Smooth muscle cell of the brain vasculature (primary cell): Measurements from ENCODE around the gene CACNA1B.
"Not testable (repeated sequence)": the region's sequence is repeated elsewhere in the genome, so short reads cannot be mapped to it uniquely, and the experiment has no call there.

Experiments used
- DNase-seq: peaks from one replicate; pipeline ENCODE4 v3.0.0-alpha.2; 2012; ENCODE audit warnings: low read depth, low spot score

Gene CACNA1B

DNA sequence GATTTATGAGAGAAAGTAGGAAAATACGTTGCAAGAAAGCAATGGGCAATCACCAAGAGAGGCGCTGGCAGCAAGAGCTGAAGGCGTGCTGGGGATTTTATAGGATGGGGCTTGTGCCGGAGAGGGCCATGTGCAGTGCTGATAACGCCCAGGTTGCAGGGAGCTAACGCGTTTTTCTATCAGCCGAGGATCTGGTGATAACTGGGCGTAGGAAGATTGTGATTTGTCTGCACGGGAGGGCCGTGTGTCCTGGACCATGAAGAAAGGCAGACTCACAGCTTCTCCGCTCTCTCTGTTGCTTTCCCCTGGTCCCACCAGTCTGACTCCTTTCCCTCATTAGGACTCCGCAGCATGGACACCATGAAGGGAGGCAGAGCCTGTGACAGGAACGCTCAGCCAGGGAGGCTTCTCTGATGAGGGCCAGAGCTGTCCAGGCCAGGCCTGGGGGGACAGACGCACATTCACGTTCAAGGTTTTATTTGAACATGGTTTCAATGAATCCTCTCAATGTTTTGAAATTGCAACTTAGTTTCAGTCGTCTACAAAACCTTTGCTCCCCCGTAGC lies 11.9 kb upstream of the CACNA1B start:
- no peak for DNase-seq

DNA sequence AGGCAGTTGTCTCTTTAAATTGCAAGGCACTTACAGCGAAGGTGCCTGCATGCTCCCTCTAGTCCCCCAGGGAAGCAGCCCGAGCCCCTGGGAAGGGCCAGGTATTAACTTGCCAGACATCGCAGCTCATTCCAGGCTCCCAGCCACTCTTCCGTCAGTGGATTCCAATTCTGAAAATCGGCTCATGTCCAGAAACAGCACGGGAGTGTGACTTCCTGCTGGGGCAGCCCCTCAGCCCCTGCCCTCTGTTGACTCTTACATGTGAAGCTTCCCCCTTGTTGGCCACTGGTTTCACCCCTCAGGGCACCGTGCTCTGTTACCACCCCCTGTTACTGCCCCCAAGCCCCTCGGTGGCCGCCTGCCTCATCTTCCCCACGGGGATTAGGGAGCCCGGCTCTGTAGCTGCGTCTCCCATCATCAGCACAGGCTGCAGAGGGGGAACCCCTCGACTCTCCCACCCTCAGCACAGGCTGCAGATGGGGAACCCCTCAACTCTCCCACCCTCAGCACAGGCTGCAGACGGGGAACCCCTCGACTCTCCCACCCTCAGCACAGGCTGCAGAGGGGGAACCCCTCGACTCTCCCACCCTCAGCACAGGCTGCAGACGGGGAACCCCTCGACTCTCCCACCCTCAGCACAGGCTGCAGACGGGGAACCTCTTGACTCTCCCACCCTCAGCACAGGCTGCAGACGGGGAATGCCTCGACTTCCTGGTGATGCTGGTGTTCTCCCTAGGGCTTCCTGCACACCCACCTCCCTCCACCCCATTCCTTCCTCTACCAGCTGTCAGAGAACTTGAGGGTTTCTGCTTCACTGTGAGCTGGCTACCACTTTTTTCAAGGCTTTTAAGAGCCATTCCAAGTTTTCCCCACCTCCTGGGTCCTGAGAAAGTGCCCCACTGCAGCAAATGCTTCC lies 11.1 kb upstream of the CACNA1B start:
- DNase-seq: no peak

DNA sequence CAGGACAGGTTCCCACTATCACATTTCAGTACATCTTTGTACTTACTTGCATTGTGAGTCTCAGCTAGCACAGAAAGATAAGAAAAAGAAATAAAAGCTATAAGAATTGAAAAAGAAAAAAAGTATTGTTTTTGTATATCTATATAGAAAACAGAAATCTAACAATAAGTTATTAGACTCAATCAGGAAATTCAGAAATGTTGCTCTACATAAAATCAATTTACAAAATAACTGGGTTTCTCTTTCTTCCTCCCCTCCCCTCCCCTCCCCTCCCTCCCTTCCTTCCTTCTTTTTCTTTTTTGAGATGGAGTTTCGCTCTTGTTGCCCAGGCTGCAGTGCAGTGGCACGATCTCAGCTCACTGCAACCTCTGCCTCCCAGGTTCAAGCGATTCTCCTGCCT lies 7.2 kb upstream of the CACNA1B start:
- no peak for DNase-seq

DNA sequence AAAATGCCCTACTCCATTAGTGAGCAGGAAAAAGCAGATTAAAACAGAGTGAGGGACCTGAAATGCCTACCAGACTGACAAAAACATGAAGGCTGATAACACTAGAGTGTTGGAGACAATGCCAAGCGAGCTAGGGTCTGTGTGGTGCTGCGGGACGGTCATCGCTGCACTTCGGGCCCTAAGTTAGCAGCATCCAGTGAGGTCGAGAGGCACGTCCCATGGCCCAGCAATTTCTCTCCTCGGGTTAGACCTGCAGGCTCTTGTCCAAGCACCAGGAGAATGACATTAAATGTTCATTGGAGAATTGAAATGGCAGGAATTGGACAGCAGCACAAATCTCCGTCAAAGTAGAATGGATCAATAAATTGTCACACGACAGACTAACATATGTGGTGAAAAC lies 5.3 kb upstream of the CACNA1B start:
- no peak for DNase-seq

DNA sequence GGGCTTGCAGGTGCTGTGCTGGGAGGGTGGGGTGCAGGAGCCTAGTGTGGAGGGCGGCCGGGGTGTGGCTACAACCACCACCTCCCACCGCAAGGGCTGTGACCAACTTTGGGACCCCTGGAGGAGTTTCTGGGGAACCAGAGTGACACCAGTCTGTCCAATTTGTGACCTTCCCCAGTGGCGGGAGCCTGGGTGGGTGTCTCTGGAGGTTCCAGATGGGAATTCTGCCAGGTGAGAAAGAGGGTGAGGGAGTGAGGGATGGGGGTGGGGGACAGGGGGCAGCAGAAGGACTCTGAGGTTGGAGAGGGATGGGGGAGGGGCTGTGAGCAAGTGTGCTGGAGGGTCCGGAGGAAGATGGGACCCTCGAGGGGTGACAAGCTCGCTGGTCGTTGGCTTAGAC lies 4.2 kb upstream of the CACNA1B start:
- DNase-seq: no peak

DNA sequence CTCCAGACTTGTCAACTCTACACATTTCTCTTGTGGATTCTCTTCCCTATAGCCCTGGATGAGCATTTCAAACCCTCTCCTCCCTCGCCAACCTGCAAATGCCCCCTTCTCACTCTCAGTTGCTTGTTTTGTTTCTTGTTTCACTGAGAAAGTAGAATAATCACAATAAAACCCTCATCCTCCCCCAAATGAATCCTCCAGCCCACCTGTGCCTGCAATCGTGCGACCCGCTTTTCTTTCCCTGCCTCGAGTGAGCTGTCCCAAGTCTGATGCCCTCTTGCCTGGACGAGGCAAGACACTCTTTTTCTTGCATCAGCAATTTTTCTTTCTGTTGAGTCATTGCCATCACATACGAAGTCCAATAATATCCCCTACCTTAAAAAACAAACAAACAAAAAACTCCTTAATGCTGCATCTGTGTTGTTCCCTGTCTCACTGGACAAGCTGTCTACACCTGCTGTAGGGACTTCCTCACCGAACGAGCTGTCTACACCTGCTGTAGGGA lies 3.7 kb upstream of the CACNA1B start:
- no peak for DNase-seq

DNA sequence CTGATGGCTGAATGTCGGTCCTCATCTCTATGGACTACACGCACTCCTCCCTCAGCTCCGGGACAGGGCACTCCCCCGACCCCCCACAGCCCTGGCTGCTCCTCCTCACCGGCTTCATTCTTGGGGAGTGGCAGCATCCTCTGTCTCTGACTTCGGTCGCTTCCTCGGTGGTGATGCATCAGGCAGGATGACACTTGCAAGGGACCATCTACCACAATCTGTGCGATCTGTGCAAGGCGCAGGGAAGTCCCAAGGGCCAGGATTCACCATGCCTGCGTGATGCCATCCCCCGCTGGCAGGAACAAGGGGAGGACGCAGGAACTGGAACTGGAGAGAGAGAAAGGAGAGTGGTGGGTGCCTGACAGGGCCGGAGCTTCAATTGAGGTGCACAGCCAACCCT lies 2.2 kb upstream of the CACNA1B start:
- DNase-seq: no peak

DNA sequence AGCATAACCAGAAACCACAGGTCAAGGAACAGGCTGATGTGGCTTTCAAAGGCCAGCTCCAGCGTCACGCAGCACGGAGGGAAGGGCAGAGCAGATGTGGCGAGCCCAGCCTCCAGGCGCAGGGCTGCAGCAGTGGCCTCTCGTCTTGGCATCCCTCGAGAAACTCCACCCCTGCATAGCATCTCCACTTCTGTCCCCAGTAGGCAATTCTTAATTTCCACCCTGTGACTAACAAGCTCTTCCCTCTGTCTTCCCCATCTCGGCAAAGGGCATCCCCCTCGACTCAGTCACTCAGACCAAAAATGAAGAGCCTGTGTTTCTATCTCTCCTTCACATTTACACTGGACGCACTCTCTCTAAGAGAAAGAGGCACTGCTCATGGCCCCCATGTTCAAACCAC lies 1.7 kb upstream of the CACNA1B start:
- no peak for DNase-seq

DNA sequence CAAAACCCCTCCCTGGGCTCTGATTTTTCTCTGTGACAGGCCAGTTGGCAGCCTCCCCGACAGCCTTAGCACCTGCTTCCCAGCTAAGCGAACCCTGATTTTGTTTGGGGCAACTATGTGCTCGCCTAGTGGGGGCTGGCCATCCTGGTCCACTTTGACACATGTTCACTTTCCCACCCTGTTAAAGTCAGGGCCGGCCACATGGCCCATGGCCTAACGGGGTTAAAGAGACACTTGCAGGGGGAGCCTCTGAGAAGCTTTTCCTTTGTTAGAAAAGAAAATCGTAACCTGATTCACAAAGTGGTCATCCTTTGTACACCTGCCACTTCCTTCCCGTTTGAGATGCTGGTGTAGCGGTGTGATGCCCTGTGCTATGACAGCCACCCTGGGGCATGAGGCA lies 1.3 kb upstream of the CACNA1B start:
- DNase-seq: no peak

DNA sequence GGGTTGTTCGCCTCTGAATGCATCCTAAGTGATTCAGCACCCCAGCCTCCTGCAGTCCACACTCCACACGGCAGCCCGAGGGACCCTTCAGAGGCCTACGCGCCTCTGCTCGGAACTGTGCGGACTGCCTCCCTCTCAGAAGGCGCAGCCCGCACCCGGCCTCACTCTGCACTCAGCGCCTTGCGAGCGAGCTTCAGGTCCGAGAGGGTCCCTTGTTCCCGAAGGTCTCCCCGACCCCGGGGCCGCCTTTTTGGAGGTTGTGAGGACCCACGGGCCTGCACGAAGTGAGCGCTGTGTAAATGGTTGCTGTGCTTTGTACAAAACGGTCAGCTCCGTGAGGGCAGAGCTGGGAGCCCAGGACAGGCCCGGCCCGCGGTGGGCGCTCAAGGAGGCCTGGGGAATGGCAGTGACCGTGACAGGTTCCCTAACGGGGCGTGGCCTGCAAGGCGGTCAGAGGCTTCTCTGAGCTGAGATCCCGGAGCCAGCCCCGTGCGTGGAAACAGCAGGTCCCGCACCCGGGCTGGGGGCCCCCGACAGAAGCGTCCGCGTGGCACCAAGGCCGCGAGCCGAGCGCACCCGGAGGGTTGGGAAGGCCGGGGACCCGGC lies 698 bp upstream of the CACNA1B start:
- DNase-seq: no peak

DNA sequence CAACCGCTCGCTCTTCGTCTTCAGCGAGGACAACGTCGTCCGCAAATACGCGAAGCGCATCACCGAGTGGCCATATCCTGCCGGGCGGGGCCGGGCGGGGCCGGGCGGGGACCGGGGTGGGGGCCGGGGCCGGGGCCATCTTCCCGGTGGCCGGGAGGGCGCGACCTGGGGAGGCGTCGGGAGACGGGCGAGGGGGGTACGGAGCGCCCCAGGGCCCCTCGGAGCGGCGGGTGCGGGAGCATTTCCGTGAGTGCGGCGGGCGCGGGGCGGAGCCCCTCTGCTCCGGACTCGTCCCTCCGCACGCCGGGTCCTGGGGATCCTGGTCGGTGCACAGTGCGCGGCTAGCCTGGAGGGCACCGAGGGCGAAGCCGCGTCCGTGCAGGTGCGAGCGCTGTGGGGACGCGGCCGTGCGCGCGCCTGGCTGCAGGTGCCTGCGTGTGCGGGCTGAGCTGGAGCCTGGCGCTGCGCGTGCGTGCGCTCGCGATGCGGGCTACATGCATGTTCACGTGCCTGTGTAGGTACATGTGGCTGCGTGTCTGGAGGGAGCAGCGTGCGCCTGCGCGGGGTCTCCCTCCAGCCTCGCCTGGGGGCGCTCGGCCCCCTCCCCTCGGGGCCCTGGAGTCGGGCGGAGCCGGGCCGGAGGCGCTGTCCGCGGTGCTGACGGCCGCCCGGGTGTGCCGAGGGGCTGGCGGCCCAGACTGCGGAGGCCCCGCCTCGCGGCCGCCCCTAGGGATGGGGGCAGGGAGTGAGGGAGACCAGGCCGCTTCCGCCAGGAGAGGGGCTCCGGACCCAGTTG lies 762 bp downstream of the CACNA1B start:
- DNase-seq: no peak

DNA sequence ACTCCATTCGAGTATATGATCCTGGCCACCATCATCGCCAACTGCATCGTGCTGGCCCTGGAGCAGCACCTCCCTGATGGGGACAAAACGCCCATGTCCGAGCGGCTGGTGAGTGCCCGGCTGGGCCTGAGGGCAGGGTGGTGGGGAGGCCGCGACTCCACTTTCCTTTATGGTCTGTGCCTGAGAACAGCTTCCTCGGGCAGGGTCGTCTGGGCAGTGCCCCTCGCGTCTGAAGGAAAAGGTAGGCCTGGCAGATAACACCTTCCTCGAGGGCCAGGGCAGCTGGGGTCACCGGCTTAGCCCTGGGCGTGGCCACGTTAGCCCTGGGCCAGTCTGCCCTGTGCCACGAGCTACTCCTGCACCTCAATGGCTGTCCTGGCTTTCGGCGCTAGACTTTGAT lies 1.5 kb downstream of the CACNA1B start:
- DNase-seq: no peak

DNA sequence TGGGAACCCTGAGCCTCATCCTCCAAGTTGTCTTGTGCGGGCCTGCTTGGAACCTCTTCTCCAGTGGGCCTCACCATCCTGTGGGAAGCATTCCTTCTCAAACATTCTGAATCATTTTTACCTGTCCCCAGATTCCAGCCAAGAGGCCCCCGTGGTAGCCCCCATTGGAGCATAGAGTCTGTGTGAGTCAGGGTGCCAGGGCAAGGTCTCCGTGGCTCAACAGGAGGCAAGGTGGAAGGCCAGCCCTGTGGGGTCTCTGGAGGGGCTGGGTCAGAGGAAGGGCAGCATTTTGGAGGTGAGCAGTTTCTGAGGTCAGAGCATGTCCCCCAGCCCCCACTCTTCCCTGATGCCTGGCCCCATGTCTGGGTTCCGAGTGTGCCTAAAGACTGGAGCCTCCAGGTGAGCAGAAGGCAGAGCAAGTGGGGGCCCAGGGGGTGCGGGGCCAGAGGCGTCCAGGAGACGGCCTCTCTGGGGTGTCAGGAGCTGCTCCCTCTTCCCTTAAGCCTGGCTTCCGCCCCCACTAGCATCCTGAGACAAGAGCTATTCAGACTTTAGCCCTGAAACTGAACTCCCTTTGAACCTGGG lies 2.1 kb downstream of the CACNA1B start:
- no peak for DNase-seq

DNA sequence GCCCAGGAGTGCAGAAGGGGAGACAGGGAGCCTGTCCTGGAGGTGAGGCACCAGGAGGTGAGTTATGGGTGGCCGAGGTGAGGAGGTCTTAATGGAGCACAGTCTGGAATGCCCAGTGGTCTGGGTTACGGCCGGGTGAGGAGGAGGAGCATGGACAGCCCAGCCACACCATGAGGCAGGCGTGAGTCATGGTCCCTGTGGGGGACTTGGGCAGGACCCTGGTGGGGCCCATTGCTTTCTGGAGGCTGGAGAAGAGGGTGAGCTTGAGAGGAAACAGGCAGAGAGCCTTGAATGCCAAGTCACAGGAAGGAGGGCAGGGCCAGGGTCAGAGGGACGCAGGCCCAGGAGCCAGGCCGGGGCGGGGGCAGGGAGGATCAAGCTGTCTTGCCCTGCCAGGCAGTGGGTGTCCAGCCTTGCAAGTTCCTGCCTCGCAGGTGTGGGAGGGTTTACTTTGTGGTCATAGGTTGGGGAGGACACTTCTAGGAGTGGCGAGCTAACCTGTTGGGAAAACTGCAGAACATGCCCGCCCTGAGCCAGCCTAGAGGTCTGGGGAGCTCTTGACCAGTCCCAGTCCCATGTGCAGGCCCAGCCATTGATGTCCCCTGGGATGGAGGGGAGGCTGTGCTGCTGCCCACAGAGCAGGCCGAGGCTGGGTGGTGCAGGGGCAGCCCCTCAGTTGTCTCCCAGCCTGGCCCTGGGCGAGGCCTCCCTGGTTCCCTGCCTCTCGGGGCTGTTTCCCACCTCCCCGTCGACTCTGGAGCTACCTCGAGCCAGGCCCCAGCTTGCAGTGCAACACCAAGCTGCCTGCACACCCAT lies 2.8 kb downstream of the CACNA1B start:
- no peak for DNase-seq

DNA sequence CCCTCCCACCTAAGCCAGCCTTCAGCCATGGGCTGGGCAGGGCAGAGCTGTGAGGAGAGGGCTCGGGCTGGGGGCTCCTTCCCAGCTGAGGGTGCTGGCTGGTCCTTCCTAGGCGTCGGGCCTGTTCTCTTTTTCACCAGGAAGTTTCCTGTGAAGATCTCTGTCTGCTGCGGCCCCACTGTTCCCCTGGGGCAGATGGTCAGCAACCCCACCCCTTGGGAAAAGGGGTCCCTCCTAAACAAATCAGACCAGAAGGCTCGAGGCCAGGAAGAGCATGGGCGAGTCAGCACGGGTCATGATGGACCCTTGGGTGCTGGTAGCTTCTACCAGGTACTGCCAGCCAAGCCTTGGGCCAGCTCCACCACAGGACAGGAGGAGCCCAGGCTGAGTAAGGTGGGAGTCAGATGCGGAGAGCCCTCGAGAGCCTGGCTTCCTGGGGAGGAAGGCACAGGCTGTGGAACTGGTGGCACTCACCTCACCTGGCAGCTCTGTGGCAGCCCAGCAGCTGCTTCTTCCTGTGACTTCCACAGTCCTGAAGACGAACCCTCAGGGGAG lies 3.5 kb downstream of the CACNA1B start:
- DNase-seq: no peak

DNA sequence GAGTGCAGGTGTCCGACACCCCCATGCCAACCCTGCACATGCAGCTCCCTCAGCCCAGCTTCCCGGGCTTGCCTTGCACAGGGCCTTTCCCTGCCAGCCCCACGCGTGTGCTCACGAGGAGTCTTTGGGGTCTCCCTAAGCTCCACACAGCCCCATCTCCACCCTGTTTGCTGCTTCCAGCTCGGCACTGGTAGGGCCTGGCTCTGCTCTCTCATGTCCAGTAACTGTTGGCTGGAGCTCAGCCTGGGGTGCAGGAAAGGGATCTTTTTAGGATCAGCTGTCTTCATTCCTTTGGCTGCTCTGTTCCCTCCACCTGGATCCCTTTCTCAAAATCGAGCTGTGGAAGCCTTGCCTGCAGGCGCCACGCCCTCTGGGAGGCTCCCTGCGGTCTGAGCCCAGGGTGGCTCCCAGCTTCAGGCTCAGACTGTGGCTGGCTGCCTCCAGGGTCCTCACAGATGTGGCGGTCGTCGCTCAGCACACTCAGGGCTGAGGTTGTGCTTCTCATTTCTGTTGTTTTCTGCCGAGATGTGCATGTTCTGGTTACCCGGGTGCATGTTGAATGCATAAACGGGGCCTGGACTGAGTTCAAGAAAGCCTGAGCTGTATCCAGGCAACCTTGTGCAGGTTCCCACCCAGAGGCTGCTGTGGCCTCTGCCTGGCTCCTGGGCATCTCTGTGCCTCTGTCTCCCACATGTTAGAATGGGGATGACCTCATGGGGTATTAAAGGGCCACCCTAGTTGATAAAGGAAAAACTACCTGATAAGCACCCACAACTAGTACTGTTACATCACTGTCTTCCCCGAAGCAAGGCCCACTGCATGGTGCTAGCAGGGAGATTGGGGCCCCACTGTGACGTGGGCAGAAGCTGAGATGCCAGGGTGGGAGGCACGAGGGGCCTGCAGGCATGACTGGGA lies 4.3 kb downstream of the CACNA1B start:
- DNase-seq: no peak

DNA sequence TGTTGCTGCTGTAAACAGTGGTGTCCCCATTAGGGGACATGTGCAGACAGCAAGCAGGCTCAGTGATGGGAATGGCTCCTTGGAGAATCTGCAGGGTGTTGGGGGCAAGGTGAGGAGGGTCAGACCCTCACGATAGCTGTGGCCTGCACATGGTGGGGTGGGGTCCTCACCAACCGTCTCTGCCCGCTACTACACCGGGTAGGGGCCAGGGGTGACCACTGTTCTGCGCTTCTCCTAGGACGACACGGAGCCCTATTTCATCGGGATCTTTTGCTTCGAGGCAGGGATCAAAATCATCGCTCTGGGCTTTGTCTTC lies 4.9 kb downstream of the CACNA1B start:
- no peak for DNase-seq

DNA sequence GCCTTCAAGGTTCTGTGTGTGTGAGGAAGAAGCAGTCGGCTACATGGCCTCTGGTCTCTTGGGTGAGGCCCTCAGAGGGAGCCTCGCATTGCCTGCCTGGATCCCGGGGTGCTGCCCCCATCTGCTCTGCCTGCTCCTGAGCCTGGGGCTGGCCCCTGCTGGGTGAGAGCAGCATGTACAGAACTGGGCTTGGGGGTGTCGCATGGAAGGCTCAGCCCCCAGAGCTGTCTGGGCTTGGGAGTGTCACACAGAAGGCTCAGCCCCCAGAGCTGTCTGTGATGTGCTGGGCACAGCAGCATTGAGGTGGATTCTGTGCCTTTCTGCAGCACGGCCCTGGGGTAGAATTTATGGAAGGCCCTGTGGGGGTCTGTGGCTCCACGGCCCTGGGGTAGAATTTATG lies 6.4 kb downstream of the CACNA1B start:
- DNase-seq: not testable (repeated sequence)

DNA sequence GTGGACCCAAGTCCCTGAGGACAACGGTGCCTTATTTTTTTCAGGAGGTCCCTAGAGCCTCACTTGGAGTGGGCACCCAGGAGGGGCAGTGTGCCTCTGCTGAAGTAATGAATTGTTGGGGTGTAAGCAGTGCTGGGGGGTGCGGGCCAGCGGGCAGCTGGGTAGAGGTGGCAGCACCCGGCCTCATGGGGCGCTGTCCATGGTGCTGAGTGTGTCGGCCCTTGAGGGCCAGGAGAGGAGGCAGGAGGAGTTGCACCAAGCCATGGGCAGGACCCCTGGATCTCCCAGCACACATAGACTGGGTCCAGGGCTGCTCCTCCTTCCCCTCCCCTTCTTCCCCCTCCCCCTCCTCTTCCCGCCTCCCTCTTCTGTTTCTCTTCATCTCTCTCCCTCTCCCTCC lies 7.0 kb downstream of the CACNA1B start:
- DNase-seq: not testable (repeated sequence)
